GM10266 (cell line): Measurements from ENCODE around the gene RIPOR2.

ENCODE experiments used
- DNase-seq: peaks from one replicate; pipeline ENCODE4 v3.0.0; 2012; ENCODE audit errors: extremely low spot score
- CTCF ChIP-seq: IDR thresholded peaks from 2 replicates; pipeline ENCODE4 v1.5.1; 2012; ENCODE audit warnings: mild to moderate bottlenecking, low read depth; ENCODE audit not compliant: control insufficient read depth, insufficient read depth; ENCODE audit errors: missing control alignments

RIPOR2 gene

GRCh38 chr6:24974182-24975171 lies 38.7 kb upstream of the RIPOR2 start:
- no peak for DNase-seq
- TF ChIP-seq CTCF: no peak

- no peak for DNase-seq
- no peak for TF ChIP-seq CTCF
Measured at GRCh38 chr6:24972311-24972958, 36.7 kb upstream of the RIPOR2 start.

- DNase-seq: no peak
- no peak for TF ChIP-seq CTCF
Measured at GRCh38 chr6:24971067-24971466, 35.3 kb upstream of the RIPOR2 start.

GRCh38 chr6:24969343-24969860 lies 33.6 kb upstream of the RIPOR2 start:
- no peak for DNase-seq
- TF ChIP-seq CTCF: no peak

- no peak for DNase-seq
- no peak for TF ChIP-seq CTCF
Measured at GRCh38 chr6:24968783-24969182, 33.0 kb upstream of the RIPOR2 start.

GRCh38 chr6:24967211-24967610 lies 31.5 kb upstream of the RIPOR2 start:
- no peak for TF ChIP-seq CTCF
- DNase-seq: no peak

- TF ChIP-seq CTCF: no peak
- DNase-seq: no peak
Measured at GRCh38 chr6:24966381-24966780, 30.6 kb upstream of the RIPOR2 start.
